Hematopoietic multipotent progenitor cell treated with erythropoietin and hydrocortisone succinate and interleukin-3 and kit ligand, for 15 days (in vitro differentiated cells): ENCODE results near the gene PEX13.
A peak's percentile ranks its signal among the peaks of the same experiment; 100 is the strongest.
"Not testable (repeated sequence)": the region's sequence is repeated elsewhere in the genome, so short reads cannot be mapped to it uniquely, and the experiment has no call there.

Experiments
- DNase-seq: peaks from one replicate; pipeline ENCODE4 v3.0.0-alpha.2; 2015; ENCODE audit warnings: low spot score

Gene PEX13

DNA sequence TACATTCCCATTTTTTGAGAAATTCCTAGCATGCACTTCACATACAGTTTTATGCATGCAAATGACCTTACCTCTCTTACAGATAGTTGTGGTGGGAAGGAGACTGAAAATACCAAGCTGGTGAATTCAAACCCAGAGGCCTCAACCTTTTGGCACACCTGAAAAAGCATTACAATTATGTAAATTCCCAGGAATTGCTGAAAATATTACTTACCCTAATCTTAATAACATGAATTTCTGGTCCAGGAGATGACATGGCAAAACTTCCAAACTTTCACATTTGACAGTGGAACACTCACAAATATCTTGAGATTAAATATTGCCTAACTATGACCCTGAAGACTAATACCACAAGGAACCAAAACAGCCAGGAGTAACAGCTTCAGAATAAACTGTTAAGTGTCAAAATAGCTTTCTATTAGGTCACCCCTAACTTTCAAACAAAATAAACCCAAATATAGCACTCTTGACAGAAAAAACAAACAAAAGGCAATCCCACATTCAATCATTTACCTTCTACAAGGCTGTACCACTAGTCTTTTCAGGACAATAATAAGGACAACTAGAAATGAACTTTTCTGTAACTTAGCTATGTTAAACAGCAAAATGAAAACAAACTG lies 10.9 kb upstream of the PEX13 start:
- no peak for DNase-seq

DNA sequence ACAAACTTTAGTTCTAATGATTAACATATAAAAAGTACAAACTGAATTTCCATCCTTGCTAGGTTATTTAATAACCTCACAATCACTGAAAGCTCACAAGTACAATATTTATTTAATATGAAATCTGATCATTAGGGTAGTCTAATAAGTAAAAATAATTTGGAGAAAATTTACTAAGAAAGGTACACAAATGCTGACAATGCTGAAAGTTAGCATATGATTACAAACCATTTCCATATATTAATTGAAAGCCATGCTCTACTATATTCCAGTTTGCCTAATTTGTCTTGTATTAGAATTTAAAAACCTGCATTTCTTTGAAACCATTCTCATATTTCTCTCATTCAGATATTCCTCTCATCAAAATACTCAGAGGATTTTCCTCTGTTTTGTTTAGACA lies 8.2 kb upstream of the PEX13 start:
- no peak for DNase-seq

DNA sequence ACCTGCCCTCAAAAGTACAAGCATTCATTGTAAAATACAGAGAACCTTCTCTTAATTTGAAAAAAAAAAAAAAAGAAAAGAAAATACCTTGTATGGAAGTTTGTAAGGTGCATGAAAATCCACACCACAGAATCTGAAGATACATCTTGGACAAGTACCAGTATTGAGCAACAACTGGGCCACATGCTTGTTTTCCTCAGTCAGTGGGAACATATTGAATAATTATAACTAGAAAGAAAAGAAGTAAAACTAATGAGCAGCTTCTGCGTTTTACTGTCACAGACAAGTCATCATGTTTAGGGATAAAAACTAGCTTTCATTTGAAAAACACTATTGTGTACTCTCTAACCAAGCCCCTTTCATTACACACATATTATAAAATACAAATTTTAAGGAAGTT lies 5.8 kb upstream of the PEX13 start:
- no peak for DNase-seq

DNA sequence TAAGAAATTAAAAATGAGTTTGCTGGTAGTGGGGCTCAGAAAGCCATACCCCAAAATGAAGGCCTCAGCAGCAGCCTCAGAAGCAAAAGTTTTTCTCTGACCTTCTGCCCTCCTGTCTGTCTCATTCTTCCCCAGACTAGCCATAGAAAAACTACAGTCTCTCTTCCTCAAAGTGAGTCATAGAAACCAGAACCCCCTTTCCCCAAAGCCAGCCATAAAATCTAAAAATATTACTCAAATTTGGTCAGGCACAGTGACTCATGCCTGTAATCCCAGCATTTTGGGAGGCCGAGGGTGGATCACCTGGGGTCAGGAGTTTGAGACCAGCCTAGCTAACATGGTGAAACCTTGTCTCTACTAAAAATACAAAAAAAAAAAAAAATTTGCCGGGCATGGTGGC lies 5.2 kb upstream of the PEX13 start:
- DNase-seq = not testable (repeated sequence)

DNA sequence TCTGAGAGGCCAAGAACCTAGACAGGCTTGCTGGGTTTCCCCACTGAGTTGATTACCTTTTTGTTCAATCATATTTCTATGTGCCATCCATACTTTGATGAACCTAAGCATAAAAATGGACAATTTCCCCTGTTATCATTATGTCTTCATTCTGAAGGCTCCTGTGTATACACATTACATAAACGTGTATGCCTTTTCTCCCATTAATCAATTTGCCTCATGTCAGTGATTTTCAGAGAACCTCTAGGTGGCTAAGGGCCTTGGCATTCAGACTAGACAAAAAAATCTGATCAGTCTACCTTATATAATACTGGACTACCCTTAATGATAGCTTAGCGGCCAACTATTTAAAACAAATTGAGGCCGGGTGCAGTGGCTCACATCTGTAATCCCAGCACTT lies 4.1 kb upstream of the PEX13 start:
- no peak for DNase-seq

DNA sequence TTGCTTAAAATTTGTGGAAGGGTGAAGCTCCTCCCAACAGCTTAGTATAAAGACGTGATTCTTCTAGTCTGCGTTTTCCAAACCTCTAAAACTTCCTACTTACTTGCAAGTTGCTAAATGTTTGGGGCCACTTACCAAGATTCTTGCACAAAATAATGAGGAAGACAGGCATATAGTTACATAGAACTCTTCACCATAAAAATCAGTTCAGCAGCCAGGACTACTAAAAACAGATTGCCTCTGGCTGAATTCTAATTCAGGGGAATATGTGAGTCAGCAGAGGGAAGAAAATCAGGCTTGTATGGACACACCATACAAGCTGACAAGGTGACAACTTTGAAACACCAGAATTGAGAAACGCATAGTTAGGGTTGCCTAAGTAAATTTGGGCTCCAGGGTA lies 2.8 kb upstream of the PEX13 start:
- DNase-seq = no peak

DNA sequence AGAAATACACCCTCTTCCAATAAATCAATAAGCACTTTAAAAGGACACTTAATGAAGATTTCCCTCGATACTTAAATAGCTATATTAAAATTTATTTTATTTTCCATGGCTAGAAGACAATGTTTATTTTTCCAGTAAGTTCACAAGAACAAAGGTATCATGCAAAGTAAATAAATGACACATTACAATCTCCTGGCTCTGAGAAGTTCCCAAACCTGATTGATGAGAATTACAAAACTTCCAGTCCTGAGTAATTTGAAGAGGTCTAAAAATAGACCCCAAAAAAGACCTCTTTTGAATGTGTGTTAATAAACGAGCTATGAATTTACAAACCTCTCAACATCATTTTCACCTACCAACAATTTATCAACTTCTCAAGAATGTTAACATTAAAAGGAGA lies 1.5 kb upstream of the PEX13 start:
- DNase-seq = no peak

DNA sequence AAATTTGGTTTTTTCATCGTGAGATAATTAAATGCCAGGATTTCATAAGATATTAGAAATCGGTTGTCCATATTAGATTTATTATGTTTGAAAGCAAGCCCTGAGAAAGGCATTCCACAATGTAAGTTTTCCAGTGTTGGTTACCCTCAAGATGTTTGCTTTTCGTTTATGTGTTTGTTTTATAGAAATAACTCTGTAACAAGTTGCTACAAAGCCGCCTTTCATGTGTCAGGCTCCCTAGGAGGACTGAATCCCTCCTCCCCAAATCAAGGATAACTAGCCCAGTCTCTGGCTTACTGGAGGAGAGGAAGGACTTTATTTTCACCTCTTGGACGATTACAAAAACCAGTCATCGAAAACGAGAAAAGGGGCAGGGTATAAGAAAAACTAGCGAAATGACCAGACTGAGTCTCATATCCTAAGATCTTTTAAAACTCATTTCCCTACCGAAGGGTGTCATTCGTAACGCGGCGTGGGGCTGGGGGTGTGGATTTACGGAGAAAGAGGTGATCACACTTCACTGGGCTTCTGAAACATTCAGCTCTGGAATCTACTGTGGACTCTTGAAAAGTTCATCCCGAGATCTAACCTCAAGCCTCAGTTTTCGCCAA lies 1.0 kb upstream of the PEX13 start:
- DNase-seq = no peak

DNA sequence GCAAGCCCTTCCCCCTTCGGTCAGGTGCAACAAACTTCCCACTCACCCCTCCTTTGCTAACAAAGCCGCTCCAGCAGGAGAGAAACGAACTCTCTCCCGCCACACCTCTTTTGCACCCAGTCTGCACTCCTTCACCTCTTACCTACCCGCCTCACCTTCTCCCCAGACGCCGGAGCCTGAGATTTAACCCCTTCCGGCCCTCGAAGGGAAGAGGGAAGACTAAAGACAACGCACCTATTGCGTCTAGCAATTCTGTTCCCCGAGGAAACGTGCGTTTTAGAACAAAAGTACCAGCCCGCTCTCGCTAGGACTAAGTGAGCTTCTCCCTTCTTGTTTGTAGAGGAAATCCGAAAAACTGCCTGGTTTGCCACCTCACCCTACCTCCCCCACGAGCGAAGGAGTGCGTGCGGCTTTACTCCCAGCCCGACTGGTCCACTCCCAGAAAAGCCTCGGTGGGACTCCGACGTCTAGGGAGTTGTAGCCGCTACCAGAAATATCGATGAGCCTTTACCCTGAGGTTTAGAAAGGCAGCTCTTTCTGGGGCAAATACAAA lies 441 bp upstream of the PEX13 start:
- DNase-seq = peak; percentile 71

DNA sequence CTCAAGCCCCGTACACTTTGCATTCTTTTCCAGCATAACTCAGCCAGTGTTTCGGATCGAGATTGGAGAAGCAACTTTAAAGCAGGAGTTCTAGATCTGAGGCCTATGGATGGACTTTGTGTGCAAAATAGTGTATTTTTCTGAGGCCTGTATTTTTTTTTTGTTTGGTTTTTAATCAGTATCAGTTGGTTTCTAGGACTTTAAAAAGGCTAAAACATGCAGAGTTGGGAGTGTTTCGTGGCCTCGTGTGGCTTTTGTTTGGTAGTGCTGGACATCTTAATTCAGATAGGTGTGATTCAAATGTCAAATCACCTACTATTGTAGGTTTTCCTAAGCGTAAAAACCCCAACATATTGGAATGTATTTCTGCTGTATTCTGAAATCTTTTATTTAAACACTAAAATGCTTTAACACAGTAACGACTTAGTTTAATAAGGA lies 817 bp downstream of the PEX13 start:
- peak; percentile 7 for DNase-seq

DNA sequence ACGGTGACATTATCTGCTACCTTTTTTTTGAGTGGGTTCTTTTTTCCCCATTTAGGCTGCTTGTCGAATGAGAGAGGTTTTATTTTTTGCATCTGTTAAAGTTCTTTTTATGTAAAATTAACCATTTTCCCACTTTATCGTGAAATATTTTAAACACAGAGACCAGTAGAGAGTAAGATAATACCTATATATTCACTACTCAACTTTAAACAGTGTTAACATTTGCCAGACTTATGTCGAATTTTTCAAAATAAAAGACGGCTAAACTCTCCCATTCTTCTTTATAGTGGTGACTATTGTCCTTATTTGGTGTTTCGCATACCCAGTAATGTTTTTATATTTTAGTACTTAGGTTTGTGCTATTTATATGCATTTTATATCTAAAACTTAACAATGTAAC lies 1.3 kb downstream of the PEX13 start:
- DNase-seq = no peak

DNA sequence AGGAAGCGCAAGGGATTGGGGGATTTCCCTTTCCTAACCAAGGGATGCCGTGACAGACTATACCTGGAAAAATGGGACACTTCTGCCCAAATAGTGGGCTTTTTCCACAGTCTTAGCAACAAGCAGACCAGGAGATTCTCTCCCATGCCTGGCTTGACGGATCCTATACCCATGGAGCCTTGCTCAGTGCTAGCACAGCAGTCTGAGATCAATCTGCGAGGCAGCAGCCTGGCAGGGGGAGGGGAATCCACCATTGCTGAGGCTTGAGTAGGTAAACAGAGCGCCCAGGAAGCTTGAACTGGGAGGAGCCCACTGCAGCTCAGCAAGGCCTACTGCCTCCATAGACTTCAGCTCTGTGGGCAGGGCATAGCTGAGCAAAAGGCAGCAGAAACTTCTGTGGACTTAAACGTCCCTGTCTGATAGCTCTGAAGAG lies 3.7 kb downstream of the PEX13 start:
- DNase-seq = no peak

DNA sequence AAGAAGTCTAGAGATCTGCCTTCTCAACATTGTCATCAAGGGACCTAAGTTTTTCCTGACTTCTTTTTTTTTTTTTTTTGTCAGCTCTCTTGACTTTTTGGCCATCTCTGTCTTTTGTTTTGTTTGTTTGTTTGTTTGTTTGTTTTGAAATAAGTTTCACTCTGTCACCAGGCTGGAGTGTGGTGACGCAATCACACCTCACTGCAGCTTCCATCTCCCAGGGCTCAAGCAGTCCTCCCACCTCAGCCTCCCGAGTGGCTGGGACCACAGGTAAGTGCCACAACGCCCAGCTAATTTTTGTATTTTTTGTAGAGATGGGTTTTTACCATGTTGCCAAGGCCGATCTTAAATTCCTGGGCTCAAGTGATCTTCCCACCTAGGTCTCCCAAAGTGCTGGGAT lies 6.2 kb downstream of the PEX13 start:
- no peak for DNase-seq

DNA sequence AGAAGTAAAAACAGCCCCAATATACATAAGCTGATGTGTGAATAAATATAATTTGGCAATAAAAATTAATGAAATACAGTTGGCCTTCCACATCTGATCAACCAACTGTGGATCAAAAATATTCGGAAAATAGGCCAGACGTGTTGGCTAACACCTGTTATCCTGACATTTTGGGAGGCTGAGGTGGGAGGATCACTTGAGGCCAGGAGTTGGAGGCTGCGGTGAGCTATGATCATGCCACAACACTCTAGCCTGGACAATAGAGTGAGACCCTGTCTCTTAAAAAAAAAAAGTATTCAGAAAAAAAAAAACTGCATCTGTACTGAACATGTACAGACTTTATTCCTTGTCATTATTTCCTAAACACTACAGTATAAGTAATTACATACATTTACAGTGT lies 12.0 kb downstream of the PEX13 start:
- no peak for DNase-seq

DNA sequence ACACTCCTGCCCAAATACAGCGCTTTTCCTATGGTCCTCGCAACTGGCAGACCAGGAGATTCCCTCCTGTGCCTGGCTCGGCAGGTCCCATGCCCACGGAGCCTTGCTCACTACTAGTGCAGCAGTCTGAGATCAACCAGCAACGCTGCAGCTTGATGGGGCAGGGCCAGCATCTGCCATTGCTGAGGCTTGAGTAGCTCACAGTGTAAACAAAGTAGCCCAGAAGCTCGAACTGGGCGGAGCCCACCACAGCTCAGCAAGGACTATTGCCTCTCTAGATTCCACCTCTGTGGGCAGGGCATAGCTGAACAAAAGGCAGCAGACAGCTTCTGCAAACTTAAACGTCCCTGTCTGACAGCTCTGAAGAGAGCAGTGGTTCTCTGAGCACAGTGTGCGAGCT lies 17.1 kb downstream of the PEX13 start:
- not testable (repeated sequence) for DNase-seq

DNA sequence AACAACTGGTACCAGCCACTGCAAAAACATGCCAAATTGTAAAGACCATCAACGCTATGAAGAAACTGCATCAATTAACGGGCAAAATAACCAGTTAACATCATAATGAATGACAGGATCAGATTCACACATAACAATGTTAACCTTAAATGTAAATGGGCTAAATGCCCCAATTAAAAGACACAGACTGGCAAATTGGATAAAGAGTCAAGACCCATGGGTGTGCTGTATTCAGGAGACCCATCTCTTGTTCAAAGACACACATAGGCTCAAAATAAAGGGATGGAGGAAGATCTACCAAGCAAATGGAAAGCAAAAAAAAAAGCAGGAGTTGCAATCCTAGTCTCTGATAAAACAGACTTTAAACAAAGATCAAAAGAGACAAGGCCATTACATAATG lies 19.1 kb downstream of the PEX13 start:
- DNase-seq = not testable (repeated sequence)

DNA sequence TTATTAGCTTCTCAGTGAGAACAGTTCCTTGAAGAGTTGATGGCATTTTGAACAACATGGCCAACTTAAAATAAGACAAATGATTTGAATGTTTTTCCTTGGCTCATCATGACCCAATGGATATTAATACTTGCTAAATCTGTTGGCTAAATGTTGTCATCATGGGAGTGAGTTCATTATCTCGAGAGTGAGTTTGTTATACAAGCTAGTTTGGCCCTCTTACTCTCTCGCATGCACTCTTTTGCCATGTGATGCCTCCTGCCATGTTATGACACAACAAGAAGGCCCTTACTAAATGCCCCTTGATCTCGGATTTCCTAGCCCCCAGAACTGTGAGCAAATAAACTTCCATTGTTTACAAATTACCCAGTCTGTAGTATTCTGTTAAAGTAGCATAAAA lies 25.3 kb downstream of the PEX13 start:
- DNase-seq = no peak

DNA sequence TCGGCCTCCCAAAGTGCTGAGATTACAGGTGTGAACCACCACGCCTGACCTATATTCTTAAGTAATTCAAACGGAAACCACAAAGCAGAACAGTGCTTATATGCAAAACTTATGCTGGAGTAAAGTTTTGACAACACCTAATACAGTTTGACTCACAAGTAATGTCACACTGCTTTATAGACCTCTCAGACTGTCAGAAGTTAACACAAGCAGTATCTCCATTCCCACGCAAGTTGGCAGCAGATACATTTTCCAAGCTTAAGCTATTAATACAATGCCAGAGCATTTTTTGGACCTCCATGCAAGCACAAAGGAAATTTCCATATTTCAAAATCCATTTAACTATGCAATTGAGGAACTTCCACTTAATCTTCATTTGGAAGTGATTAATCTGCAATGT lies 27.1 kb downstream of the PEX13 start:
- DNase-seq = no peak

DNA sequence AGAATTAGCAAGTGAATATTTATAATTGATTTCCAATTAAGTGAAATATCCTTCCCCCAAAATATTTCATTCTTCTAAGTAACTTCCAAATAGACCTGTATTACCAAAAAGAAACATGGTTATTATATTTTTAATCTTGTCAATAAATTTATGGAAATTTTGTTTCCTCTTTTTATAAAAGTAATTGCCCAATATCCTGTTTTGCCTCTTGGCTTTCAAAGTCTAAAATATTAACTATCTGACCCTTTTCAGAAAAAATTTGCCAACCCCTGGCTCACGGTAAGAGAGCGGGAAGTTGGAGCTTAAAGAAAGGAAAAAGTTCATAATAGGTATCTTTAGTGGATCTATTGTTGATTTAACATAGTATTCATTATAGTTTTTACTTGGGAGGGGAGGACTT lies 27.7 kb downstream of the PEX13 start:
- no peak for DNase-seq

DNA sequence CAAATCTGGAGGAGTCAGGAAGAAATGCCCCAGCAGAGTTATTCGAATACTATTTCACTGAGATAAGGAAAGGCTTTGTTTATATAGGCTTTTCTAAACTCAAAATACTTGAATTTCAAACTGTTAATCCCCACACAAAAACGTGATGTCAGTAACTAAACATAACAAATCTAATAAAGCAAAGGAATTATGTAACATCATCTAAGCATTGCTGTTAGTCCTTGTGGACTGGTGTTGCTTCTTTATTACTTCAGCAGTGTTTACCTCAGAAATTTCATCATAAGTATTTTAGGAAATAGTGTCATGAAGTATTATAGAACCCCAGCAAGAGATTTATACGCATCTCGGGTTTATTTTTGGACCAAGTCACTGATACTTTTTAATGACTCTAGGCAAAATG lies 28.5 kb downstream of the PEX13 start:
- no peak for DNase-seq

DNA sequence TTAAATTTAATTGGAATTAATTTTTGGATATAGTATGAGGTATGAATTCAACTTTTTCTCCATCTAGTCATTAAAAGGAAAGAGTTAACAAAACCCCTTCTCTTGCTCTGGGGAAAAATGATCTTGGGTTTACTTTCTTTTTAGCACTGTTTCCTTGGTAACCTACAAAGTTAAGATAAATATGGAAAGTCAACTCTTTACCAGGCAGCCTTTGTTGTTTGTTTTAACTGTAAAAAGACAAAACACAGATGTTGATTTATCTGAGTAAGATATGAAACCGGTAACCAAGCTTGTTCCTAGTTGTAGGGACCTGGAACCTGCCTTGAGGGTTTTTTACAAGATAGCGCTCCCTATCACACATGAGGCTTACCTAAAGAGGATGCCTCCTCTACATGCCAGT lies 38.0 kb downstream of the PEX13 start:
- no peak for DNase-seq

DNA sequence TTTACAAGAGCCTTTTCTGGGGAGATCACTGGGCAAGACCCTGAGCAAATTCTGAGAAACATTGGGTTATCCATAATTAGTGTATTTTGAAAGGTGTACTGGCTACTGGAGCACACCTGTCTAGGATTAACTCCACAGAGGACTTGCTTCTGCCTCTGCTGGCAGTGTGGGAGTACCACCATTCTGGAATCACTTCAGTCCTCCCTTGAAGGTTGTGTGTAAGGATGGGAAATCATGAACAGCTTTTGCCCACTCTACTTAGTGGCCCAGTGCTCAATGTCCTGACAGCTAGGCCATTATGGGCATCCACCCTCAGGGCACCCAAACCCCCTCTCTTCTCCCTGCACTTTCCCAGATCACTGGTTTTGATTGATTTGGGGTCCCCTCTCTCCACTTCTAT lies 40.0 kb downstream of the PEX13 start:
- no peak for DNase-seq

DNA sequence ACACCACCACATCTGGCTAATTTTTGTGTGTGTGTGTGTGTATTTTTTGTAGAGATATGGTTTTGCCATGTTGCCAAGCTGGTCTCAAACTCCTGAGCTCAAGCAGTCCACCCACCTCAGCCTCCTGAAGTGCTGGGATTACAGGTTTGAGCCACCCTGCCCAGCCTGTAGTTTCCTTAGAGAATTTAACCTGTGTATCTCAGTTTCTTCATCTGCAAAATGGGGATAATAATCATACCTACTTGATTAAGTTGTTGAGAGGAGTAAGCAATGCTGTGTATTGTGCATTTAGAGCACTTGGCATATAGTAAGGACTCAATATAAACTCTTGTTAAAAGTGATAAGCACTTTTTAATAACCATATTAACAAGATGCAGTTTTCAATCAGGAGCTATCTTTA lies 41.9 kb downstream of the PEX13 start:
- DNase-seq = no peak
